IPS-NIHi7 (cell line): Measurements from ENCODE around the gene COBL.

Source experiments
- DNase-seq: peaks from one replicate; pipeline ENCODE4 v3.0.0; 2012; ENCODE audit warnings: mixed read lengths; ENCODE audit errors: extremely low spot score

The COBL gene

DNA sequence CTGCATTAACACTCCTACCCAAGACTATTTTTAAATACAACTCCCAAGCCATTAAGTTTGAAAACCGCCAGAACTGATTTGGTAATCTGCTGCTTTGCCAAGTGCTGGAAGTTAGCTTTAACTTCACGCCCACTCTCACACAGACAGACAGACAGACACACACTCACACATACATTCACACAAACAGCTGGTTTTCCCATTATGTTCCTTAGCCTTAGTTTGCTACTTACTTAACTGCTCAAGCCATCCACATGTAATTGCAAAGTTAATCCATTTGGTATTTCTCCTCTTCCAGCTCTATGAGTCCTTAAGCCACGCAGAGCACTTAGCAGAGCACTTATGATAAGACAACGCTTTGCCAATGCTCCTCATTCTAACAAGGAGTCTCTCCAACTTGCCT lies 8.3 kb downstream of the COBL start:
- DNase-seq, result no peak

DNA sequence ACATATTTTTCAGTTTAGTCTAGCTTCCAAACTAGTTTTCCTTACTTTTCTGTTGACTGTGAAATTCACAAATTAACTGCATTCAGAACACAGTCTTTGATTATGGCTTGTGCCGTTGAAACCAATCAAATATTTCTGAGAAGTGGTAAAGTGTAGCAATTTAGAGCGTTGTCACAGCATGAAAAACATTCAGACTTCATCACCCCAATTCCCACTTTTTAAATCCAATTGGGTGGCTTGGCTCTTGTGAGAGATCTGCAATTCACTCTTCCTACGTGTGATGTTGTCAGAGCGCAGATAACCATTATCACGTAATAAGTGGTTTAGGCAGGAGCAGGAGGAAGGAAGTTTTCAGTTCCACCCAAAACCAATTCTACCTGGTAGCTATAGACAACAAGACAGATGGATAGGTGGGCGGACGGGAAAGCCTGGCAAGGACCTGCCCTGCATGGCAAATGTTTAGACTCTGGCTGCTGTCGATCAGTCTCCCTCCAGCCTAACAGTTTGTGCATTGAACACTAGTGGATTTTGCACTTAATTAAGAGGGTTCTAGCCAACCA lies 8.9 kb downstream of the COBL start:
- DNase-seq, result no peak

DNA sequence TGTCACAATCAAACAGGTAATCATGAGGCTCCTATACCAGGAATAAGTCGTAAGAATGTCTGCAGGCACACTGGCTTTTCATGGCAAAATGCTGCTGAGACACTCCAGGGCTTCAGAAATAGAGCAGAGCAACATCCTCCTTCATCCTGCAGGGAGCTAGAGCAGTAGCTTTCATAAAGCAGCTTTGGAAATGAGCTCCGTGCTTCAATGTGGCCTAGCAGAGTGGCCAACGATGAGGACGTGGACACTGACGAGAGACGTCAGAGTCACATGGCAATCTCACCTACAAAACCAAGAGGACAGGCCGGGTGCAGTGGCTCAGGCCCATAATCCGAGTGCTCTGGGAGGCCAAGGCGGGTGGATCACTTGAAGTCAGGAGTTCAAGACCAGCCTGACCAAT lies 9.8 kb downstream of the COBL start:
- no peak for DNase-seq

DNA sequence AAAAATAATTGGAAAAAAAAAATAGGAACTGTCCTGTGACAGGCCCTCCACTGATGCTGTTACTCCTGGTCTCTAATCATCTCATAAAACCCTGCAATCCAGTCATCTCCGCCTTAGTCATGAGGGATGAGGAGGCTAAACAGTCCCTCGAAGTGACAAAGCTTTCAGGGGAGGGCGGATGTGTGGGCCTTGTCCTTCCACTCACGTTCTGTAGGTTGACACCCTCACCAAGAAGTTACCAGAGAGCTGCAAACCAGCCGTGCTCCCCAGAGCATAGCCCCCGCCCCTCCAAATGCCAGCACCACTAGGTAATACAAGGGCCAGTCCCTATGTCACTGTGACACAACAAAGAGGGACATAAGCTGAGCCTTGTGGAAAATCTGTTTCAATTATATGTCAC lies 11.9 kb downstream of the COBL start:
- no peak for DNase-seq

DNA sequence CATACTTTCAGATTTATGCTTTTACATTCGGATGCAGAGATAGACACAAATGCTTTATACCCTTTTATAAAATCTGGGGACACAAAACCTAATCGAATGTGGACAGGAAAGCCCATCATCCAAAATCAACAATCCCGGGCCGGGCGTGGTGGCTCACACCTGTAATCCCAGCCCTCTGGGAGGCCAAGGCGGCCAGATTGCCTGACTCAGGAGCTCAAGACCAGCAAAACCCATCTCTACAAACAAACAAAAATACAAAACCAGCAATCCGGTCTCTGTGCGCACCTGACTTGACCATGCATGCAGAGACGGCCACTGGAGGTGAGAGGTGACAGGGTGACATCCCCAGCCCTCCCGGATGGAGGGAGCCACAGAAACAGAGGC lies 13.5 kb downstream of the COBL start:
- DNase-seq, result no peak

DNA sequence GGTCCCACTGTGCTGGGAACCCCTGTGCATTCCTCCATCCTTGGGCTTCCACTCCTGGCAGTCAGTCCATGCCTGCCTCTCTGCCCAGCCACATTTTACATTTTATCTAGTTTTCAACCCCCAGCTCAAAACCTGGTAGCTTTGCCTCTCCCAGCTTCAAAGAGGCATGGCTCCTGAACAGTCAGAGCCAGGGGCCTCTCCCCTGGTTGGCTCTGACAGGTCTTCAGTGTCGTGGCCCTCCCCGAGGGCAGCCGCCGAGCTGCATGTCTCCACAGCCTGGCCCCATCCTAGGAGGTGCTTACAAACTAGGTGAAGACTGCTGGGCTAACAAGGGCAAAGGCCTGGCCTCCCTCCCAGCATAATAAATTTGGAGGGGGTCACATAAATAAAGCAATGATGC lies 14.8 kb downstream of the COBL start:
- no peak for DNase-seq

DNA sequence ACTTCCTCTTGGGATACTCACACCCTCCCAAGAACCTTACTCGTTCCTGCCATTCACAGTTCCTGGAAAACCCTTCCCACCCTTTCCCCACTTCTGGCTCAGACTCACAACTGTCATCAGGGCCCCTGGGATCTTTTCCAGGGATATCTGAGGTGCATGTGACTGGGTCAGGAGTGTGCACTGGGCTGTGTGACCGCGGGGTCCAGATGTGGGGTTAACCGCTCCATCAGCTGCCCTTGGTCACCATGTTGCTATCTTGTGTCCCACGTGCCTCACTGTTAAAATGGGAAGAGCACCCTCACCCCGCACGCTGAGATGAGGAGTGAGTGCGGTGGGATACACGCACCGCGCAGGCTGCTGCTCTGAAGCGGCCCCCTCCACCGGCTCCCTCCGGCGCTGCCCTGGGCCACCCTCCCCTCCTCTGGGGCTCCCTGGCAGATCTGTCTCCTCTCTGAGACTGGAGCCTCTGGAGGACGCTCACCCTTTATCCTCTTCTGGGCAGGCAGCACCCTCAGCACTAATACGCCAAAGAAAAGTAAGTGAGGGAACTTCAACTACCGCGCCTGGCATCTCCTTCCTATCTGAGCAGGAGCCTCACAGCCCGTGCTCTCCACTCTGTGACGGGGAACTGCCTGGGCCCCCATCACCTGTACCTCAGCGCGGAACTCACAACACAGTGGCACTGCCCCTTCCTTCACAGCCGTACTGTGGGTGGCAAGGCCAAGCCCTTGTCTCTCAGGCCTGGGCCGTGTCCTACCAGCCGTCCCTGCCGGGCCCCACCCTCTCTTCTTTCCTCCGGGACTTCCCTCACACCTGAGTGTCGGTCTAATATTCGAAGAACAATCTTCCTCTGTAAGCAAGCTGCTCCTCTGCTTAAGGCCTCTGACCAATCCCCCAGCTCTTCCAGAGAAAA lies 15.6 kb downstream of the COBL start:
- no peak for DNase-seq

DNA sequence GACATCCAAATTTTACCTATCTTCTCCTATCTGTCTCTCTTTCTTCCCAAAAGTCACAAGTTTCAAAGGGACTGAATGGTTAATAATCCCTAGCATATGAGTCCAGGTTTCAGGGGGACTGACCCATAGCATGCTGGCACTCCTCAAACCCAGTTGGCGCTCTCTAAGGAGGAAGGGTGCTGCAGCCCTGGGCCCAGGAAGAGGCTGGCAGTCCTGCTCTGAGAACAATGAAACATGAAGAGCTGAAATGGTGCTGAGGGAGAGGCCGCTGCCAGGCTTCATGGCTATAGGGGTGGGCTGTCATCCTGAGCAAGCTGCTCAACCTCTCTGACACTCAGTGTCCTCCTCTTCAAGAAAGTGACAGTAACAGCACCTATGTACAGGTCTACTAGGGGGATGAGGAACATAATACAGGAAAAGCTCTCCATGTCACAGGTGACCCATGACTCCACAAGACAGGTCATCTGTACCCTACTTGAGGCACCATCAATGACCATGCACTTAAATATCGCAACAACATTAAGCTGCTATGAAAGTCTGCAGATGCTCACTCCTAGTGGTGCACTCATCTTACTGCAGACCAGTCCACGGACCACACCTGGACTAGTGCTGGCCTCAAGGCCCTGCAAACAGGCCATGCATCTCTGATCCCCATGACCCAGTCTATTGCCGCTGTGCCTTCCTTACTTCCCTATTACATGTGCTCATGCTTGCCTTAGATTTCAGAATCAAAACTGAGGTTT lies 17.0 kb downstream of the COBL start:
- no peak for DNase-seq

DNA sequence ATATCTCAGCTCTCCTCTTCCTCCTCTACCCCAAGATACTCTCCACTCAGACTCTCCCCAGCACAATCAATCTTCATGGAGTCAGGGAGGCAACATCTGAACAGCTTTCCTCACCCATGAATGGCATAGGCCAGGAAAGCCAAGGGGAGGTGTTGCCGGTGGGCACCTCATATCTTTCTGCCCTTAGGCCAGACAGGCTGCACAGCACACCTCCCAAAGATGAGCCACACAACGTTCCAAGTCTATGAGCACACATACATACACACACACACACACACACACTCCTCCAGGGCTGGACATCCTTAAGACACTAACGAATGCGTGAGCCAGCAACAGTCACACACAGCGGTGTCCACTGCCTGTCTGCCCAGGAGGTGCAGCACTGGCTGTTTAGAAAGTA lies 17.7 kb downstream of the COBL start:
- DNase-seq, result no peak

DNA sequence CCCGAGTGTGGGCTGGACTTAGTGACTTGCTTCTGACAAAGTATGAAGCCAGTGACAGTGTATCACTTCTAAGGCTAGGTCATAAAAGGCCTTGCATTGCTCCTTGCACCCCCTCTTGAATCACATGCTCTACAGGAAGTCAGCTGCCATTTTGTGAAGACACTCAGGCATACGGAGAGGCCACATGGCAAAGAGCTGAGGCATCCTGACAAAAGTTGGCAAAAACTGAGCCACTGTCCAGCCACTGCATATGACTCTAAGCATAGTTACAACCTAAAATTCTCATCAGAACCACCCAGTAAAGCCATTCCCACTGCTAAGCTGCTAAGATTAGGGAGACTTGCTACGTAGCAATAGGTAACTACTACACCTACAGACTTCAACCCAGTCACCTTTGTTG lies 18.6 kb downstream of the COBL start:
- no peak for DNase-seq

DNA sequence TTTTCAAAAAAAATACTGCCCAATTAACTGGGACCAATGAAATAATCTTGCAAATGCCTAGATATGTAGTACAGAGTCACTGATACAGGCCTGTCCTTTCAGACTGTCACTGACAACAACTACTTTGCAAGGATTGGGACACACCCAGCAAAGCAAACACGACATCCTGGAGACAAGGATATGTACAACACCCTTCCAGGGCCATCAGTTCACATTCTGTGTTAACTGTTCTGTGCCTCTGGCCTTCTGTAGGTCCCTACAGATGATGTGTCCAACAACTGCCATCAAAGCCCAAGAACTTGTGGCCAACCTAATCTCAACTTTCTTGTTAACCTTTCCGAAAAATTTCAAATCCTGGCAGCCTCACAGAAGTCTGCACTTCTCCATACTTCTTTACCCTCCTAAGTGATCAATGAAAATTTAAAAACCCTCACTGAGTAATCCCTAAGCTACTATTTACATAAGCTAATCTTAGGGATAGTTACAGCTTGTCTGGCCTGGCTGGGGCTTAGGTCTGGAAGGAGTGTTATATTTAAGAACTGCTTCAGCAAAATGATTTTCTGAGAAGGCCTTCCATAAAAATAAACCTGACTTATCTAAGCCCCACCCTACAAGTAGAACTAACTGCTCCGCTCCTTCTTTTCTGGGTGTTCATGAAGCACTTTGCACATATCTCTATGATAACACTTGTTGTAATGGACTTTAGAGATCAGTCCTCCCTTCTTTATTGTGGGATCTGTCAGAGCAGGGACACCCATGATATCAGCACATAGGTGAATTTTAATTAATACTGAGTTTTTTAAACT lies 21.0 kb downstream of the COBL start:
- no peak for DNase-seq

DNA sequence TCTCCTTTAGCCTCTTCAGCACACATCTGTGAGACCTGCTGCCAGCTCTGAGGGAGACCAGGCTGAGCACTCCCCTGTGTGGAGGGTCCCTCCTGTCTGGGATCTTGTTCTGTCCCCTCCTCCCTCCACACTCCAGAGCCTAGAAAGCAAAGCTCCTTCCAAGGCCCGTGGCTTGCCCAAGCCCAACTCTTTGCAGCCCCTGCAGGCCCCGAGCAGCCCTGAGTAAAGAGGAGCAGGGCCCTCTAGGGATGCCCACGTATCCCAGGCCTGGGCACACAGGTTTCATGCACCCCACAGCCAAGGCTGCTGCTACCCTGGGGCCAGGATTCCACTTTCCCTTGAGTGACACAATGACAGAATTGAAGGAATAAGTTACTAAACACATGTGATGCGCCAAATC lies 24.0 kb downstream of the COBL start:
- no peak for DNase-seq

DNA sequence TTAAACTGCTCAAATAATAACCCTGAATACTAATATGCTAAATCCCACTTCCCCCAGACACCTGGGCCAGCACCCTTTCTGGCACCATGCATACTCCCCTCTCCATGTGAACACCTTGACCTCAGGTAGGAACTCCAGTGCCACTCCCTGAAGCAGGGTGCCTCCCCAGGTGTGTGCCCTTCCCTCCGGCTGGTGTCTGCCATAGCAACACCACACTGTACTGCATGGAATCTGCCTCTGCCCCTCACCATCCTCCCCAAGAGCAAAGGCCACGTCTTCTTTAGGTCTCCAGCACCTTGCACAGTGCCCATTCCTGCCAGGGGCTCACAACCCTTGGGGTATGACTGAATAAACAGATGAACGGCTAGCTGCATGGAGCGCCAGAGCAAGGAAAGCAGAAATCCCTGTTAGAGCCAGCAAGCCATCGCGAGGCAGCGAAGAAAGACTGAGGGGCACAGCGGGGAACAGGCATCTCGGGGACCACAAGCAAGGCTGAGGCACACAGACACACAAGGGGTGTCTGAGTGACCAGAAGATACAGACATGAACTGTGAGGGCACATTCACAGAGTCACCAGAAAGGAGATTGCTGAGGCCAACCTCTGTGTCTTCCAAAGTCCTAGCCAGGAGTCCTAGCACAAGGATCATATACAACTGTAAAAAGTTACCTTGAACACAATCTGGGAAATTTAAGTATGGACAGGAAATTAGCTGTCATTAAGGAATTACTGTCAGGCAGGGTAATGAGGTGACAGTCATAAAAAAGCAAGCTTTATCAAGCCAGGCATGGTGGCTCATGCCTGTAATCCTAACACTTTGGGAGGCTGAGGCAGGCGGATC lies 25.7 kb downstream of the COBL start:
- no peak for DNase-seq

DNA sequence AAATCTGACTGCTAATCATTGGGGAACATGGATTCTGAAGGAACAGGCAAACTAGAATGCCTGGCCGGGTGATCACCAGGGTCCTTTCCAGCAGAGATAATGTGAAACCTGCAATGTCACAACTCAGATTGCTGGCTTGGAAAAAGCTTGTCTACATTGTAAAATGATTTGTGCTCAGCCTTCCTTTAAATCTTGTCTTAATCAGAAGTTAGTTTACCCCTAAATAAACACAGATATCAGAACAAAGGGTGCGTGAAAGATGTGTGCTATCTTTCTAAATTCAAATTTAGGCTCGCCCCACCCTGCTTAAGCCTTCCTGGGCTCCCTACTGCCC lies 26.3 kb downstream of the COBL start:
- no peak for DNase-seq

DNA sequence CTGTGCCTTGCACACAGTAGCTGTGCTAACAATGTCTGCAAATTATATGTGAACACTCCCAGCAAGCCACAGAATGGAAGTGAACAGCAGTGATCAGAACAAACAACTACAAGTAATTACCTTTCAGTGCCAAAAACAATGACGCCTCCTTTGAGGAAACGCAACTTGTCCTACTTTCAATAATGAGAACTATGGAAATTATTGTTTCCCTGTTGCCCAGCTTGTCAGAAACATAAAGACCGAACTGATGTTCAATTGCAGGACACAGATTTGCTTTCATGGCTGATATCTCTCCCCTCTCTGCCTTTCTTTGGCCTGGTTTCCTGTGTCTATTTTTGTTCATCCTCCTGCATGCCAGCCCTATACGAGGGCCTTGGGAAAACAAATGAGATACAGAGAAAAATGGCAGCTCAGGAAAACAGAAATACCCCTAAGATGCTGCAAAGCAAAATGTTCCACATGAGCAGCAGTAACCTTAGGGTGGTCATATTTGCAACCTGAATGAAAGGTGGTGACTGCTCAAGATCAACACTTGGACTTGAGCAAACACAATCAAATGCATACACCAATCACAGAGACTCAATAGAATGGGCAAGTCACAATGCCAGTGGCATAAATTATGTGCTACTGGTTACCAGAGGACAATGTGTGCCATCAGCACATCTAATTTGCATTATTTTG lies 26.8 kb downstream of the COBL start:
- no peak for DNase-seq

DNA sequence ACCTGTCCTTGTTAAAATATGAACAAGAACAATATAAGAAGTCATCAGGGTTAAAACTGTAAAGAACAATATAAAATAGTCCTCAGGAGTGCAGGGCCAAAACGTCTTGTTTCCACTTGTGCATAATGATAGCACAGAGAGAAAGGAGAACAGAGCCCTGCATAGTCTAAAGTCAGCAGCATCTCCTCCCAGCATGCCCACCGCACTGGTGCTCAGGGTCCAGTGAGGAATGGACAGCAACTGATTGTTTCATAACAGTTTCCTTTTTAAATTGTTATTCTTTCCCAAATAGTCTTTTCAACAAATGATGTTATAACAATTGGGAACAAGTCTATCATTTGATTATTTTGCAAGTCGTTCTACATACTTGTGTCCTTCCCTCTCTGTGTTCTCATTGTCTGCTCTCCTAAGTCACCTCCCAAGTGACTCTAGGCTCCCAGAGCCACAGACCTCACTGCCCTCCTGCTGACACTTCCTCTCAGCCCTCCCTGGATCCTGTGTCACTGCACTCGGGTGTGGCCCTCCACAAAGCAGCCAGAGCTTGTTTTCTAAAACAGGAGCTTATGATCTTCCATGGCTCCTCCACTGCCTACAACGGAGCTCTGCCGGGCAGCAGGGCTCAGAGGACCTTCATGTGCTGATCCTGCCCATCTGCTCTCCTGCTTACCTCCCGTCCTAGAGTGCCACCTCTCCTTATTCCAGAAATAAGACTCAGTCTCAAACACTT lies 27.6 kb downstream of the COBL start:
- no peak for DNase-seq

DNA sequence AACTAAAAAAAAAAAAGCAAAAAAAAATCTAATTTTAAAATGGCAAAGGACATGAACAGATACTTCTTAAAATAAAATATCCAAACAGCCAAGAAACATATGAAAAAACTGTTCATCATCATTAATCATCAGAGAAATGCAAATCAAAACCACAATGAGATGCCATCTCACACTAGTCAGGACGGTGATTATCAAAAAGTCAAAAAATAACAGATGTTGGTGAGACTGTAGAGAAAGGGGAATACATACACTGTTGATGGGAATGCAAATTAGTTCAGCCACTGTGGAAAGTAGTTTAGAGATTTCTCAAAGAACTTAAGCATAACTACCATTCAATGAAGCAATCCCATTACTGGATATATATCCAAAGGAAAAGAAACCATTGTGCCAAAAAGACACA lies 30.2 kb downstream of the COBL start:
- DNase-seq, result no peak

DNA sequence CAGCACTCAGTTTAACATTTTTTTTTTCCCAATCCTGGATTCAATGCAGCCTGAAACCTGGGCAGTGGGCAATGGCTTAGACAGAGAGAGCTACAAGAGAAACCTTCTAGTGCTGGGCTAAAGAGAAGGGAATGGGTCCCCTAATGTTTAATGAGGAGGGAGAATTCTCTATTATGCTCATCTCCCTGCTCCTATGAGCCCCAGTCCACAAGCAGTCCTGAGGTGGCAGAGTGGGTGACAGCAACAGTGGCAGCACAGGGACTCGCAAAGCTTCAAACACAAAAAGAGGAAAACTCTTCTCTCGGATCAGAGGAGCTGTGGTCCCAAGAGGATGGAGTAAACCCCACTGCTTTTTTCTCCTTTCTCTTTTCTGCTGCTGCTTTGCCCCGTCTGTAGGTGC lies 36.5 kb downstream of the COBL start:
- no peak for DNase-seq

DNA sequence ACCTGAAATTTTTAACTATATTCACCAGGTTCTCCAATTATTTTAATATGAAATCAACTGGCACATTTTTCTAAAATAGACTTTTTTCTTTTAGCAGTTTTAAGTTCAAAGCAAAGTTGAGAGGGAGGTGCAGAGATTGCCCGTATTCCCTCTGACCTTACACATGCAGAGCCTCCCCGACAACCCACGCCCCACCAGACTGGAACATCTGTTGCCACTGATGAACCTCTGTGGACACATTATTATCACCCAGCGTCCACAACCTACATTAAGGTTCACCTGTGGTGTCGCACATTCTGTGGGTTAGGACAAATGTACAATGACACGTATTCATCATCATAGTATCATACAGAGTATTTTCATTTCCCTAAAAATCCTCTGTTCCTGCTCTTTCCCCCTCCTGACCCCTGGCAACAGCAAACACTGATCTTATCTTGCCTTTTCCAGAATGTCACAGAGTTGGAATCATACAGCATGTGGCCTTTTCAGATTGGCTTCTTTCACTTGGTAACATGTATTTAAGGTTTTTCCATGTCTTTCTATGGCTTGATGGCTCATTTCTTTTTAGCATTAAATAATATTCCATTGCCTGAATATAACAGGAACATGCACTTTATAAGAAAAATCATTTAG lies 37.1 kb downstream of the COBL start:
- DNase-seq, result no peak

DNA sequence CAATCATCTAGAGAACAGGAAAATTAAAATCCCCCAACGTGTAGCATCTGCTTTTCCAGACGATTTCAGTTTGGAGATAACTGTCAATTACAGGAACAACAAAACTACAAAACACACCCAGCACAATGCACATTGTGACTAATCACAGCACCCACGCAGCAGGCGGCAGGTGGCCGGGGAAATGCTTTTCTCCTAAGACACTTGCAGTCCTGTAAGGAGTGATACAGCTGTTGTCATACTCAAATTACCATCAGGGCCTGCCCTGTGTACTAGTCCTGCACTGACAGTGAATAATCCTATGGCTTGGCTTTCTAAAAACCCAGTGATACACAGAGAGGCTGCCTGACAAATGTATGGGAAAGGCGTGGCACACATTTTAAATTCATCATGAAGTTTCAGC lies 37.8 kb downstream of the COBL start:
- no peak for DNase-seq
